HEK293T (cell line): Measurements from ENCODE around the gene RARA.

Source experiments
- ELF4 ChIP-seq: fragments of 450-650 bp; IDR thresholded peaks from 2 replicates; pipeline ENCODE4 v1.6.1; 2017; ENCODE audit warnings: antibody characterized with exemption
- FOXA1 ChIP-seq: fragments of 450-650 bp; IDR thresholded peaks from 2 replicates; pipeline ENCODE4 v1.6.1; 2016; ENCODE audit warnings: mild to moderate bottlenecking
- FOXK2 ChIP-seq: fragments of 450-650 bp; IDR thresholded peaks from 2 replicates; pipeline ENCODE4 v1.6.1; 2016; ENCODE audit warnings: mild to moderate bottlenecking
- FOXM1 ChIP-seq: fragments of 450-650 bp; IDR thresholded peaks from 2 replicates; pipeline ENCODE4 v1.6.1; 2017; ENCODE audit warnings: mild to moderate bottlenecking, borderline replicate concordance
- HDGF ChIP-seq: fragments of 450-650 bp; IDR thresholded peaks from 2 replicates; pipeline ENCODE4 v1.6.1; 2017; ENCODE audit warnings: antibody characterized with exemption, borderline replicate concordance
- SP1 ChIP-seq: fragments of 450-650 bp; IDR thresholded peaks from 2 replicates; pipeline ENCODE4 v1.6.1; 2017
- TARDBP ChIP-seq: fragments of 450-650 bp; IDR thresholded peaks from 2 replicates; pipeline ENCODE4 v1.6.1; 2016
- ZNF384 ChIP-seq: fragments of 450-650 bp; IDR thresholded peaks from 2 replicates; pipeline ENCODE4 v1.6.1; 2016

GRCh38 chr17:40293363-40293762 is 15.6 kb upstream of the RARA start:
- TF ChIP-seq FOXK2 (no peak), FOXA1 (no peak), TARDBP (no peak), SP1 (no peak), ZNF384 (no peak), ELF4 (no peak), FOXM1 (no peak), HDGF (no peak)
